GM18519 (cell line): Measurements from ENCODE around the gene ENOX1.
"Not testable (repeated sequence)": the region's sequence is repeated elsewhere in the genome, so short reads cannot be mapped to it uniquely, and the experiment has no call there.

Experiments
- ATAC-seq: cut with Tn5 transposase; IDR thresholded peaks from one replicate; pipeline ENCODE4 v1.9.1; 2021; ENCODE audit warnings: mild to moderate bottlenecking, moderate library complexity; ENCODE audit not compliant: unreplicated experiment, low FRiP score

The ENOX1 gene

GRCh38 chr13:43445668-43446067 is 341.1 kb downstream of the ENOX1 start:
- ATAC-seq = no peak

DNA sequence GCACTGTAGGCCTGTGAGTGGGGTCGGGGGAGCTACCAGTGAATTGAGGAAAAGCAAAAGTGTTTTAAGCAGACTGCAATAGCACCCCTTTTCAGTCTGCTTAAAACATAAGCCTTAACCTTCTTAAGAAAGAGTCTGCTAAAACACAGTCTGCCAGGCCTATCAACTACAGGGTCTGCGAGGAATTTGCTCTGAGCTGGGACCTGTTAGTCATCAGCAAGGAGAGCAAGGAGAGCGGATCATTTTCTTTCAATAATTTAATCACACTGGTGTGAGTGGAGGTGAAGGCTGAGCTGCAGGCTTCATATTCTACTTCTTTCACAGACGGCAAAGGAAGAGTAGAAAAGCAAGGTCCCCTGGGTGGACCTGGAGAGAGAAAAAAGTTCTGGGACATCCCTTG is 342.7 kb downstream of the ENOX1 start:
- ATAC-seq = no peak

DNA sequence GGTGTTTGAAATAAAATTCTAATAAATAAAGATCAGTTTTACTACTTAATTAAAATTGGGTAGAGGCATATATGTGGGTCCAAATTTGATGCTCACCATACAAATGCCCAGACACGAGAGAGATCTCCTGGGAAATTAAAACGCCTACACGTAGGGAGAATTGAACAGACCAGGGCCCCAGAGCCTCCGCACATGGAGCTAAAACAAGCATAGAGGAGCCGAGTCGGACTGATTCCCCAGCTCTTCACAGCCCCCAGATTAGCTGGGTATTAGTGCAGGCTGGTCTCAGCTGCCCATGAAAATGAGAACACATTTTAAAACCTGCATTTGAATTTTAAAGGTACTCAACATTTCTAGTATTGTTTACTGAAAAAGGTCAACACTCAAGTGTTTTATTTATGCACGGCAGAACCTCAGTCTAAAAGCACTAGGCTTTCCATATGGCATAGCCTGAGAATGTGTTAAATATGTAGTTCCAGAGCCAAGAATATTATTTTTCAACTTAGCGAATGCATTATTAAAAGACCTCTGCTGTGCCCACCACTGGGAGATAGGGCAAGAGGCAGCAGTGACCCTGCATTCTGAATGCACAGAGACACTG is 344.8 kb downstream of the ENOX1 start:
- ATAC-seq = no peak

DNA sequence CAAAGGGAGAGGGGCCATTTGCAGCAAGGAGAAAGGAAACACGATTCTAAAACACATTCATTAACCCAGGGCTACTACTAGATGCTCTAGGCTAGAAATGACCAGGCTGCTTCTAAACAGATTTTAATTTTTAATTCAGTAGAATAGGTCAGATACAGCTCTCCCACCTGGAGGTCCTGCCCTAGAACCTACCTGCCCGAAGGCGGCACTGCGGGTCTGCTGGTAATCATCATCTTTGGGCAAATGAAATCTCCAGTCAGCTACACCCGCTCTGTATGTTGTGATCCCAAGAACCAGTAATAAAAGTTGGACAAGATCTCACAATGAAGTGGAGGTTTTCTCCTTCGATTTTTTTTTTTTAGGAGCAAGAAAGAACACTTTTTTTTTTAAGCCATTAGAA is 345.3 kb downstream of the ENOX1 start:
- no peak for ATAC-seq

- ATAC-seq = no peak
Measured at GRCh38 chr13:43434191-43434590, 352.6 kb downstream of the ENOX1 start.

DNA sequence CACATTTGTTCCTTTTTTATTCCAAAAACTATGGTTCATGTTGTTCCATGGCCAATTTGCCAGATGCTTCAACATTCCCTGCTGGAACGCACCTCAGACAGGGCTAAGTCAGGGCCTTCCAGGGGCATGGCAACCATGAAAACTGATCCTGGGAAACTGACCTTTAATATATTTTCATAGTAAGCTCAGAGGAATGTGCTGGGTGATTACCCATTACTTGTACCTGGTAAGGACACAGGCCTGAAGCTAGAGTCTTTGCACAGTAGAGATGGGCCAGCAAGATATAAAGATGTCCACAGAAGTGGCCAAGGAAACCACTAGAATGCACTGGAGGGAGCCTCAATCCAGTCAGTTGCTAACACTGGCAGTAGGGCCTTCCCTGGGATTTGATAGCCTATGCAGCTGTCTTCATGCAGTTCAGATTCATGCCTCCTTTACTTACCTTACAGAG is 353.1 kb downstream of the ENOX1 start:
- ATAC-seq = no peak

DNA sequence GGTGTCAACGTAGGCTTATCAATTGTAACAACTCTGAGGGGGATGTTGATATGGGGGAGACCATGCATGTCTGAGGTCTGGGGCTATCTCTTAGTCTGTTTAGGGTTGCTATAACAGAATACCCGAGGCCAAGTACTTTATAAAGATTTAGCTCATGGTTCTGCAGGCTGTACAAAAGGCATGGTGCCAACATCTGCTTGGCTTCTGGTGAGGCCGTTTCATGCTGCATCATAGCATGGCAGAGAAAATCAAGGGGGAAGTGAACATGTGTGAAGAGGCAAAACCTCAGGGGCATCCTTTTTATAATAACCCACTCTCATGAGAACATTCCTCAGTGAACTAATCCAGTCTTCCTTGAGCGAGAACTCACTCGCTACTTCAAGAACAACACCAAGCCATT is 353.8 kb downstream of the ENOX1 start:
- no peak for ATAC-seq

DNA sequence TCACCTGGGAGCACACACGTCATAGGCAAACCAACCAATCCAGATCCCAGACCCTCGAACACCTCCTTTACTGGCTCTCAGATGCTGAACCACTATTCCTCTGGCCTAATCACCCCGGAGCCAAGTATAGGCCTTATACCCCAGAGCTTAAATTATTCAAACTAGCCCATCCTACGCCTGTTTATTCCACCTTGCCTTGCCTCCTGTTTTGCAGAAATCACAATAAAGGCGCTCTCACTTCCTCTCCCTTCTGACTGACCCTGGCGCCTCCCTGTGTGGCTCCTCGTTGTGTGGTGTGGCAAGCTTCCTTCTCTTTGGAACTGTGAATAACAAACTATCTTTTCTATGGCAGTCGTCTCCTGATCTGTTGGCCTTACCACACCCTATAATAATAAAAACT is 354.9 kb downstream of the ENOX1 start:
- no peak for ATAC-seq

DNA sequence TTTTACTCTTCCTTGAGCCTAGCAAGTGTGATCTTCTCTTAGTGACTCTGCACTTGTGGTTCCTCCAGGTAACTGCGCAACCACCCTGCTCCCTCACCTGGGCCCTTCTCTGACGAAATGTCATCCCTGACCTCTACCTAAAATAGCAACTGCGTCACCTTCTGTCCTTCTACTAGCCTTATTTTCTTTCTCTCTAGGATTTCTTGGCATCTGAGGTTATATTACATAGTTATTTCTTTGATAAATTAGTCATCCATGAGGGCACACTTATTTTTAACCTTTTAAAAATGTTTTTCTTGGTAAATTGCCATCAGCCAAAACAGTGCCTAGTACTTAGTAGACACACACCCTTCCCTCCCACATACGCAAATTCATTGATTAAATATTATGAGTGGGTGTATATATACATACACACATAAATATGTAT is 355.5 kb downstream of the ENOX1 start:
- no peak for ATAC-seq

DNA sequence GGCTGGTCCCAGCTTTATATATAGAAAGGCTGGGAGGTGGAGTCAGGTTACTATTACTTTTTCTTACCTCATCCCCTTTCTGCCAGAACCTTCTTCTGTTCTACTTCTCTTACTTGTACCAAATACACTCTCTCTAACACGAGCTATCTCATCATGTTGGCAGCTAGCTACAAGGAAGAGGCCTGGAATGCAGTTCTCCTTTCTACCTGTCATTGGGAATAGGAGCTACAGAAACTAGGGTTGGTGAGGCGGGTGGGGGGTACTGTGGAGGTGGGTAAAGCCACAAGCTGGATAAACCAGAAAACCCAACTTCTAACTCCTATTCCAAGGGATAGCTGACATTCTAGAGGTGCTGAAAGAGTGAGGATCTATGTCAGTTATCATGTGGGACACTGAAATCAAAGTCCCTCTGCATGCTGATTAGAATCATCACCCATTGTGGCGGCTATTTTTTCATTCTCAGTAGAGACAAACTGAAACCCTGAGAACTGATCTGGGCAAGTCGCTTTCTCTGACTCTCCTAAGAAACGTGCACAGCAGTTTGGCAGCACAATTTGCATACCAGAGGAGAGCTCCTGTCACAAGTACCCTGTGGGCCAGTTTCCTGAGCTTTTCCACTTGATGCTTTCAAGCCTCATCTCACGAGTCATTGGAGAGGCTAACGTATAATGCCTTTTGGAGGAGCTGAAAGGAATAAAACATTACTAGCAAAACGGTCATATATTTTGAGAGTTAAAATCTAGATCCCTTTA is 358.1 kb downstream of the ENOX1 start:
- no peak for ATAC-seq

GRCh38 chr13:43426355-43426754 is 360.4 kb downstream of the ENOX1 start:
- no peak for ATAC-seq

- no peak for ATAC-seq
Measured at GRCh38 chr13:43425234-43425633, 361.5 kb downstream of the ENOX1 start.

GRCh38 chr13:43424412-43424811 is 362.4 kb downstream of the ENOX1 start:
- ATAC-seq = no peak

DNA sequence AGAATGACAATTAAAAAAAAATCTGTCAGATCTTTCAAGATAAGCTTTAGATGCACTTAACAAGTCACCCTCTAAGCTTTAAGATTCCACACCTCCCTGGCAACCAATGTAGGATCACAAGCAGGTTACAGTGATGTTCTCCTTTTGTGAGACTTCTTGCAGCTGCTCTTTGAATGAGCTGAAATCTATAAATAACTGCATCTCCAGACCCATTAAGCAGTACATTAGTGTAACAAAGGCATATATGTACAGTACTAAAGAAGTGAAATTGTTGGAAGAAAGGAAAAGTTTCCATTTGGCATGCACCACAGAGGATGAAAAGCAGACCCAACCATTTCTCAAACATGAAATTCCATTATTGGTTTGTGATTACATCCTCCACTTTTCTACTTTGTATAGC is 364.7 kb downstream of the ENOX1 start:
- ATAC-seq = no peak

- not testable (repeated sequence) for ATAC-seq
Measured at GRCh38 chr13:43416842-43417241, 369.9 kb downstream of the ENOX1 start.

GRCh38 chr13:43416408-43416807 is 370.4 kb downstream of the ENOX1 start:
- ATAC-seq = not testable (repeated sequence)

GRCh38 chr13:43415903-43416391 is 370.8 kb downstream of the ENOX1 start:
- ATAC-seq = not testable (repeated sequence)

DNA sequence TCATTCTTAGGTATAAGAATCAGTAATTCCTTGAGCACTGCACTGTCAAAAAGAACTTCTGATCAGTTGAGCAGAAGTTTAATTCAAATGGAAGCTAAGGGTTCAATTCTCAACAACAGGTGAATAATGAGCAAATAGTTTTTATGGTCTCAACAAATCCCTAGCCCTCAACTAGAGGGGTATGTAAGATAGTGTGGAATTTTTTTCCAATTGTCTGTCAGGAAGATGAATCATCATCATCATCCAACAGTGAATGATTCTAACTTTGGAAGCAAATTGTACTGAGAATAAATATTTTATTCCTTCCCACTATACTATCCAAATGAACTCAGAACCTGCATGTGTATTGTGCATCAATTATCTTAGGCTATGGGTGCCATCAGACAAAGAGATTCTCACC is 372.7 kb downstream of the ENOX1 start:
- ATAC-seq = no peak

DNA sequence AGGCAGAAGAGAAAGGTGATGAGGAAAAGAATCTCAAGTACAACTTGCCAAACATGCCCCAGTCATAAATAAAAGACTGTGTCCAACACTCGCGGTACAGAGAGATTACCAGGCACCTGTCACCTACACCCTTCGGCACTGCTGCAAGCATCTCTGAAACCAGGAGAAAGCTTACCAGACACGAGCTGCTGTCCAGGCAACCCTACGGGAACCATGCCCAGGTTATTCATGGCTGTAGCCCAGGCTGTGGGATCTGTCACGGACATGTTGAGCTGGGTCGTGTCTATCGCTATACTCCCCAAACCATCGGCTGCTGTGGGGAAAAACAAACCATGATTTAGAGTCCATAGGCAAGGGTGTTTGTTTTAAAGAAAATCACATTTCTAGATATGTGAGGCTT is 375.0 kb downstream of the ENOX1 start:
- ATAC-seq = no peak

GRCh38 chr13:43411211-43411610 is 375.6 kb downstream of the ENOX1 start:
- ATAC-seq = no peak

- ATAC-seq = no peak
Measured at GRCh38 chr13:43408274-43408673, 378.5 kb downstream of the ENOX1 start.

GRCh38 chr13:43407023-43407581 is 379.7 kb downstream of the ENOX1 start:
- ATAC-seq = no peak
